NCI-H128 (cell line): ENCODE data around the gene APOF.
"Not testable (repeated sequence)": the region's sequence is repeated elsewhere in the genome, so short reads cannot be mapped to it uniquely, and the experiment has no call there.

Experiments used
- DNase-seq: peaks from one replicate; lab custom pipeline; 2025; ENCODE audit not compliant: unreplicated experiment; lab: John Stamatoyannopoulos, UW

APOF gene, protein sequence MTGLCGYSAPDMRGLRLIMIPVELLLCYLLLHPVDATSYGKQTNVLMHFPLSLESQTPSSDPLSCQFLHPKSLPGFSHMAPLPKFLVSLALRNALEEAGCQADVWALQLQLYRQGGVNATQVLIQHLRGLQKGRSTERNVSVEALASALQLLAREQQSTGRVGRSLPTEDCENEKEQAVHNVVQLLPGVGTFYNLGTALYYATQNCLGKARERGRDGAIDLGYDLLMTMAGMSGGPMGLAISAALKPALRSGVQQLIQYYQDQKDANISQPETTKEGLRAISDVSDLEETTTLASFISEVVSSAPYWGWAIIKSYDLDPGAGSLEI

DNA sequence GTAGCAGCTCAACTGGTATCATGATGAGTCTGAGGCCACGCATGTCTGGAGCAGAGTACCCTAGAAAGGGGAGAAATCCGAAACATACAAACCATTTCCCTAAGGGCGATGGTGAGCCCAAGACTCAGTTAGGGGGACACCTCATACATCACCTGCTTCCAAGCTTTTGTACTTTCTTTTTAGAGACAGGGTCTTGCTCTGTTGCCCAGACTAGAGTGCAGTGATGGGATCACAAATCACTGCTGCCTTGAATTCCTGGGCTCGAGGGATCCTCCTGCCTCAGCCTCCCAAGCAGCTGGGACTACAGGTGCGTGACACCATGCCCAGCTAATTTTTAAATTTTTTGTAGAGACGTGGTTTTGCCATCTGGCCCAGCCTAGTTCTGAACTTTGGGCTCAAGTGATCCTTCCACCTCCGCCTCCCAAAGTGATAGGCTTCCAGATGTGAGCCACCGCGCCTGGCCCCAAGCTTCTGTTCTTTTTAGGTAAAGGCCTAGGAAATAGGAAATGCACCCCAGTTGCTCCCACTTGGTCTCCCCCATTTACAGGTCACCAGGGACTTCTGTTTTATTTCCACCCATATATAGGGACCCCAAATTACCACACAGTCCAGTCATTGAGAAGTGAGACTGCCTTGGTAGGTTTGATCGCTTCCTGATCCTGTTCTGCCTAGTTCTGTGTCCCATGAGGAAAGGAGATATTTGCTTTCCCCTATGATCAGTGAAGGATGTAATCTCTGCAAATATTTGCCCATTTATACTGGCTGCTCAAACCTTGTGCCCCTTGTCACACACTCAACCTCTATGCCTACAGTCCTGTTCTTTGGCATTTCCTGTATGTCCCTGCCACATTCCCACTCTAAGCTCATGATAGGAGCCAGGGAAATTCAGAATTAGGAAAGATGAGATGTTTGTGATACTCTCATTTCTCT is at the start of gene APOF:
Gene APOF, minus strand, starts transcription at position 728 of the 930 bp plus-strand sequence. Its CDS starts 112 bp downstream, at position 616.
- DNase-seq = no peak

DNA sequence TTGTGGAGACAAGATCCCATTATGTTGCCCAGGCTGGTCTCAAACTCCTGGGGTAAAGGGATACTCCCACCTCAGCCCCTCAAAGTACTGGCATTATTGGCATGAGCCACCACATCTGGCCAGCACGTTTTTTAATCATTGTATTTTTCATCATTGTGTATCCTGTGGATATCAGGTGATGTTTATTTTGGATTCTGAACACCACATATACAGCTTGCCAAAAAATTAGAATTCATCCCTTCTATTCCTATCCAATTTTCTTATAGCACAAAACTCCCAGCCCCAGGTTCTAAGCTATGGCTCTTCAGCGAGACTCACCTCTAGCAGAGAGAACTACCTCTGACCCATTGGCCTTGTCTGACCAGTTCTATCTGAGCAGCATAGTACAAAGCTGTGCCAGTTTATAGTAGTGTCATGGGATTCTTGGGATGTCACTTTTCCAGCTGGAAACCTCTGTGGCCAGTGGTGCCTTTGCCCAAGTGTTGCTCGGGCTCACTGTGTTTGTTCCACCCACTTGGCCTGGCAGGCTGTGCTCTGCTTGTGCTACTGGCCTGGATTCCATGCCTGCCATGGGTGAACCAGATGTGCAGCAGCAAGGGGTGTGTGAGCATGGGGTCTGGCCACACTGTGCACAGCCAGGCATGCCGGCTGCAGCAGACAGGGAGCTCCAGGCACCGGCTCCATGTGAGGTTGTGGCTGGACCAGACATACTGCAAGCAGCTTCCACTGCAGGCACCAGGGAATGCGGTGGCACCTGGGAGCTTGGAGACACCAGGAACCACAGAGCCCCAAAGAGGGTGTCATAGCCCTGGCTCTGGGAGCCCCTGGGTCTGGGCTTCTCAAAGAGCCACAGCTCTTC is 49.4 kb upstream of the APOF start:
- DNase-seq = no peak

DNA sequence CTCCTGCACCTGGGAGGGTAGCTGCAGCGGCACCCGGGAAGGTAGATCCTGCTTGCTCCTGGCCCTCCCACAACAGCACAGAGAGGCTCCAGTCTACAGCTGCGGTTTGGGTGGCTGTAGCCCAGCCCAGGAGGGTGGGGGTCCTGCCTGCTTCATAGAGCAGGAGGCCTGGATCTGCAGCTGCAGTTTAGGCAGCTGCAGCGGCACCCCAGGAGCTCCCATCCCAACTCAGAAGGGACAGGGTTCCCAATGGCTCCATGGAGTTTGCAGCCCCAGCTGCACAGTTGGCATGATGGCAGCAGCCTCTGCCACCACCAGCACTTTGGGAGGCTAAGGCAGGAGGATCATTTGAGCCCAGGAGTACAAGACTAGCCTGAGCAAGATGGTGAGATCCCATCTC is 48.1 kb upstream of the APOF start:
- no peak for DNase-seq

DNA sequence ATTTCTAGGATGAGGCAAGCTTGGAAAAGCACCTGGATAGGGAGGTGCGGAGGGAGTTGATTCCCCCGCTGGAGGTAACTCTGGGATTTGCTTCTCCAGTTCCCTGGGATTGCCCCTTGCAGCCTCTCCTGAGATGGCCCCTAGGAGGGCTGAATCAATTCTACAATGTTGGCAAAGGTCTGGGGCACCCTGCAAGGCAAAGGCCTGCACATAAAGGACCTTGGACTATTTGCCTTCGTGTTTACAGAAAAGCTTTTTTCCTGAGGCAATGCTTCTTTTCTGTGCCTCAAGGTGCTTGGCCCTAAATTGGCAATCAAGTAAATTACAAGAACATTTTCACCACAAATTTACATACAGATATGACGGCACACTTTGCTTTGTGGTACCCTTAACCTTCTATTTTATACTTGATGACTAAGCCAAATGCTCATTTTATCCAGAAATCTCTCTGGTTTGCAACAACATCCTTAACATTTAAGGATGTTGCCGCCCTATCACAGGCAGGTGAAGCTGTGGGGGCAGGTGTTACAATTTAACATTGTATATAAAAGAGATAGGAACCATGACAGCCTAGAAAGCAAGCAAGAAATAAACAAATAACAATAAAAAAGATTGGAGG is 46.3 kb upstream of the APOF start:
- DNase-seq = no peak

DNA sequence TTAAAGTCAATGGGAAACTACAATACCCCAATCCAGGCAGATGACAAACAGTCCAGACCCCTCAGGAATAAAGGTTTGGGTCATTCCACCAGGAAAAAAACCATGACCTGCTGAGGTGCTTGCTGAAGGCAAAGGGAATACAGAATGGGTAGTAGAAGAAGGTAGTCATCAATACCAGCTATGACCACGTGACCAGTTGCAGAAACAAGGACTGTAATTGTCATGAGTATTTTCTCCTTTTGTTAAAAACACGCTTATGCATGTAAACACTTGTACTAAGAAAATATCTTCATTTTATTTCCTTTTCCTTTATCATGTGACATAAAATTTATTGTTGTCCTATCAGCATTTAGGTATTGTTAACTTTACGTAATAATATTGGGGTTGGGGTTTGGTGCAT is 41.6 kb upstream of the APOF start:
- DNase-seq = not testable (repeated sequence)

DNA sequence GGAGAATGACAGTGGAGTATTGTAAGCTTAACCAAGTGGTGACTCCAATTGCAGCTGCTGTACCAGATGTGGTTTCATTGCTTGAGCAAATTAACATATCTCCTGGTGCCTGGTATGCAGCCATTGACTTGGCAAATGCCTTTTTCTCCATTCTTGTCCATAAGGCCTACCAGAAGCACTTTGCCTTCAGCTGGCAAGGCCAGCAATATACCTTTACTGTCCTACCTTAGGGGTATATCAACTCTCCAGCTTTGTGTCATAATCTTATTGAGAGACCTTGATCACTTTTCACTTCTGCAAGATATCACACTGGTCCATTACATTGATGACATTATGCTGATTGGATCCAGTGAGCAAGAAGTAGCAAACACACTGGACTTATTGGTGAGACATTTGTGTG is 39.0 kb upstream of the APOF start:
- not testable (repeated sequence) for DNase-seq

DNA sequence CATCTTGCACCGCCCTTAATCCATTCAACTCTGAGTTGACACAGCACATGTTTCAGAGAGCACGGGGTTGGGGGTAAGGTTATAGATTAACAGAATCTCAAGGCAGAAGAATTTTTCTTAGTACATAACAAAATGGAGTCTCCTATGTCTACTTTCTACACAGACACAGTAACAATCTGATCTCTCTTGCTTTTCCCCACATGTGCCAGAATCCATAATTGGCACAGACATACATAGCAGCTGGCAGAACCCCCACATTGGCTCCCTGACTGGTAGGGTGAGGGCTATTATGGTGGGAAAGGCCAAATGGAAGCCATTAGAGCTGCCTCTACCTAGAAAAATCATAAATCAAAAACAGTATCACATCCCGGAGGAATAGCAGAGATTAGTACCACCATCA is 38.5 kb upstream of the APOF start:
- not testable (repeated sequence) for DNase-seq

DNA sequence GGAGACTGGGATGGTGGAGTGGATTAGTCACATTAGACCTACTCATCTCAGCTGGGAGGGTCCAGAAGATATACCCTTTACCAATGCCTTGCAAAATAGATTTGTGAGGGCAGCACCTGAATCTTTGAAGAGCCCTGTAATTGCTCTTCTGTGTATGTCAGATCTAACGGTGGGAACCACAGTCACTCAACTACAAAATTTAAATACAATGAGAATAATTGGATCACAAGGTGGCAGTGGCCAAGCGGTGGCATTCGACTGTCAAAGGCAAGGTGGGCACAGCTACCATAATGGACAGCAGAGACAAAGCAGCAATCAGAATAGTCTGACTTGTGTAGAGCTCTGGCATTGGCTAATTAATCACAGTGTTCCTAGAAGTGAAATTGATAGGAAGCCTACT is 36.8 kb upstream of the APOF start:
- DNase-seq = not testable (repeated sequence)

DNA sequence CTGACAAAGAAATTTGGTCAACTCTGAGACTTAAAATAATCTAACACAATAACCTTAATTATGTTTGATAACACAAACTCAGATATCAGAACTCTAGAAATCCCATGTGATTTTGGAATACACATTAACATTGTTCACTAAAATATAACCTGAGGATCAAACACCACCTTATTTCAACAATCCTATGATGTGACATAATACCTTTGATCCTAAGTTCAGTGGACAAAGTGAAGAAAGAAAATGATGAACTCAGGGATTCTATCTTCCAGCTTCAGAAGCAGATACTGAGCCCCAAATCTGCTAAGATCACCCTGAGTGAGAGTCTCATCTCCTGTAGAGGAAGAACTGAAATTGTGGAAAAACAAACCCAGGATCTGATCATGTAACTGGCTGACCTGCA is 35.7 kb upstream of the APOF start:
- DNase-seq = no peak

DNA sequence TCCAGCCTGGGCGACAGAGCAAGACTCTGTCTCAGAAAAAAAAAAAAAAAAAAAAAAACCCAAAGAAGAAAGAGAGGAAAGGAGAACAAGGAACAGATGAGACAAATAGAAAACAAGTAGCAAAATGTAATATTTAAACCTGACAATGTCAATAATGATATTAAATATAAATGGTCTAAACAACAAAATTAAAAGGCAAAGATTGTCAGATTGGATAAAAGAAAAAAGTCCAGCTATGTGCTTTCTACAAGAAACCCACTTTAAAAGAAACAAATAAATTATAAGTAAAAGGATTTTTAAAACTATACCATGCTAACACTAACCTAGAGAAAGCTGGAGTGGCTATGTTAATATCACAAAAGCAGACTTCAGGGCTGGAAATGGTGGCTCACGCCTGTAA is 29.7 kb upstream of the APOF start:
- no peak for DNase-seq

DNA sequence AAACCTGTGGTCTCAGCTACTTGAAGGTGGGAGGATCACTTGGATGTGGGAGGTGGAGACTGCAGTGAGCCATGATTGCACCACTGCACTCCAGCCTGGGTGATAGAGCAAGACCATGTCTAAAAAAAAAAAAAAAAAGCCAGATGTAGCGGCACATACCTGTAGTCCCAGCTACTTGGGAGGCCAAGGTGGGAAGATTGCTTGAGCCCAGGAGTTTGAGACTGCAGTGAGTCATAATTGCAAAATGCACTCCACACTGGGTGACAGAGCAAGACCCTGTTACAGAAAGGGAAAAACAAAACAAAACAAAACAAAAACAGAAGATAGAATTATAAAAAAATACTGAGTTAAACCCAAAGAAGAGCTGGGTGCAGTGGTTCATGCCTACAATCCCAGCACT is 29.1 kb upstream of the APOF start:
- DNase-seq = no peak

DNA sequence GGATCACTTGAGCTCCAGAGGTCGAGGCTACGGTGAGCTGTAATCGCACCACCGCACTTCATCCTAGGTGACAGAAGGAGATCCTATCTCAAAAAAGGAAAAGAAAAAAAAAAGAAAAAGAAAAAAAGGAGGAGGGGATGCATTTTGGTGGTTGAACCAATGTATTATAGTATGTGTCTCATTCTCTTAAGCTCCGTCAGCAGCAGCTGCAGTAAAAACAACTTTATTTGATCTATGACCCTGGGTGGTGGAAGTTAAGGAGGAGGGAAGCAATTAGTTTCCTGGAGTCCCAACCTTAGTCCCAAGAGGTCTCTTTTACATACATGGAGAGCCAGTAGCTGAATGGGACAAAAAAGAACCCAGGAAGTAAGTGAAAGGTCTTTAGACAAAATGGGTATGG is 26.8 kb upstream of the APOF start:
- DNase-seq = no peak

DNA sequence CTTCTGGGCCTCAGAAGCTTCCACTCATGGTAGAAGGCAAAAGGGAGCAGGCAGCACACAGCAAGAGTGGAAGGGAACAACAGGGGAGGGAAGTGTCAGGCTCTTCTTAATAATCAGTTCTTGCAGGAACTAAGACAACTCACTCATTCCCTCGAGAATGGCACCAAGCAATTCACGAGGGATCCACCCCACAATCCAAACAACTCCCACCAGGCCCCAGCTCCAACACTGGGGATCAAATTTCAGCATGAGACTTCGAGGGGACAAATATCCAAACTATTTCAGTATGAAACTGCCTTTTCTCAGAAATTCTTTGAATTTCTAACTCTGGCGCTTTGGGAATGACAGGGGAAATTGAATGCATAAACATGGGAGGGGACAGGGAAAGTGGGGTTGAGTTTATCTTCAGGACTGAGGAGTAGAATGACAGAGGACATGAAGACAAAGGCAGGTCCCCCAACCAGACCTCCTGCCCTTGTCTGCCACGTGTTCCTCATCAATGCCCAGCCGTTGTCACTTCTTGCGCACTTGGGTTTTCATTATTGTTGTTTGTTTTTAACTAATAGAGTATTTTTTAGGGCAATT is 24.6 kb upstream of the APOF start:
- DNase-seq = no peak

DNA sequence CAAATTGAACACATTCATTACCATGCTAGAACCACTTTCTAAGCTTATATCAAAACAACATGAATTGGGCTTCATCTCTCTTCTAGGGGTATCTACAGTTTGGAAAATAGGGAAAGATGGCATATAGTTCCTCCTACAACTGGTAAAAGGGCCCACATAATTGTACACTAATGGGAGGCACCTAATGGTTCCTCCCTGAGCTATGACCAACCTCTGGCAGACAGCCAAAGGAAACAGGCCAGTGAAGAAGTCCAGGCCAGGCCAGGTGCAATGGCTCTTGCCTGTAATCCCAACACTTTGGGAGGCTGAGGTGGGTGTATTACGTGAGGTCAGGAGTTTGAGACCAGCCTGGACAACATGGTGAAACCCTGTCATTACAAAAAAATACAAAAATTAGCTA is 23.2 kb upstream of the APOF start:
- DNase-seq = no peak

DNA sequence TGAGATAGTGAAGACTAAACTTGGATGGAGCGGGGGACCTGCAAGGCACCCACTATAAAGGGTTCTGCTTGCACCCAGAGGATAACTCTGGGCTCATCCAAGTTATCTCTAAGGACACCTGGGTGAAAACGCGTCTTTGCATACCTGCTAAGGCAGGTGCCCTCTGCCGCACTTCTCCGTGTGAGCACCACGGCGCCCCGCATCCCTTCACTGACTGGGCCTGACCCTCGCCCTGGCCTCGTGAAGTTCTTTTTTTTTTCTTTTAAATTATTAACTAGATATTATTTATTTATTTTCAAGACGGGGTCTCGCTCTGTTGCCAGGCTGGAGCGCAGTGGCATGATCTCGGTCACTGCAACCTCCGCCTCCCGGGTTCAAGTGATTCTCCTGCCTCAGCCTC is 20.0 kb upstream of the APOF start:
- no peak for DNase-seq

DNA sequence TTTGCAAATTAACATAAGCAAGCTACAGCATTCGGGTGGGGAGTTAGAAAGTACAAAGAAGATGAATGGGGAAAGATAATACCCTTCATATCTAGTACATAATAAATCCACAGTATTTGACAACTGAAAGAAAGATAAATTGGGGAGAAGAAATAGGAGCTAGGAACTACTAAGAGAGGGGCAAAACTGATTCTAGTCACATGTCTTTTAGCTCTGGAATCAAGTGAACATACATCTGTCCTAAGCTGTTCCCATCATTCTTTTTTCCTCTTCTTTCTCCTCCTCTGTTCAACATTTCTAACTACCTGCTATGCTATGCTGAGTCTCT is 15.3 kb upstream of the APOF start:
- no peak for DNase-seq

DNA sequence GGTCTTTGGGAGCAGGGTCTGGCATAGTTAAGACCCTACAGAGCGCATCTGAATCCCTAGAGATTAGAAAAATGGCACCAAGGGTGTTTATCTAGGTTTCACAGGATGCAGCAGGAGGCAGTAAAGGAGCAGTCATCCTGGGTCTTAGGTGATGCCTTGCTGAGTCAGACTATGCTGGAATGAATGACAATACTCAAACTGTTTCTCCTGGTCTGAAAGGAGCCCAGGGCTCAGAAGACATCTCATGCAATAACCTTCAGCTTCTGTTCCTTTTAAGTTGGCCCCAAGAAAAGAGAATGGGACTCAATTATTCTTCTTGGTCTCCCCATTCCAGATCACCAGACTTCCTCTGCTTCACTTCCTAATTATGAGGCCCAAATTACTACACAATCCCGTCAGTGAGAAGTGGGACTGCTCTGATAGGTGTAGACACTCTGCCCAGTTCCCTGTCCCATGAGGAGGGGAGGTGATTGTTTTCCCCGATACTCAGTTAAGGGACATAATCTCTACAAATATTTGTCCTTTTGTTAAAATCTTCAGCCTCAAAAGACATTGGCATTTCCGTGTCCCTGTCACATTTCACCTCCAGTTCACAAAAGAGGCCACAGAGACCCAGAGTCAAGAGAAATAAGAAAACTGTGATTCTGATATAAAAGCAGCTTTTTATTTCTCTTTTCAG is 14.8 kb upstream of the APOF start:
- DNase-seq = no peak

DNA sequence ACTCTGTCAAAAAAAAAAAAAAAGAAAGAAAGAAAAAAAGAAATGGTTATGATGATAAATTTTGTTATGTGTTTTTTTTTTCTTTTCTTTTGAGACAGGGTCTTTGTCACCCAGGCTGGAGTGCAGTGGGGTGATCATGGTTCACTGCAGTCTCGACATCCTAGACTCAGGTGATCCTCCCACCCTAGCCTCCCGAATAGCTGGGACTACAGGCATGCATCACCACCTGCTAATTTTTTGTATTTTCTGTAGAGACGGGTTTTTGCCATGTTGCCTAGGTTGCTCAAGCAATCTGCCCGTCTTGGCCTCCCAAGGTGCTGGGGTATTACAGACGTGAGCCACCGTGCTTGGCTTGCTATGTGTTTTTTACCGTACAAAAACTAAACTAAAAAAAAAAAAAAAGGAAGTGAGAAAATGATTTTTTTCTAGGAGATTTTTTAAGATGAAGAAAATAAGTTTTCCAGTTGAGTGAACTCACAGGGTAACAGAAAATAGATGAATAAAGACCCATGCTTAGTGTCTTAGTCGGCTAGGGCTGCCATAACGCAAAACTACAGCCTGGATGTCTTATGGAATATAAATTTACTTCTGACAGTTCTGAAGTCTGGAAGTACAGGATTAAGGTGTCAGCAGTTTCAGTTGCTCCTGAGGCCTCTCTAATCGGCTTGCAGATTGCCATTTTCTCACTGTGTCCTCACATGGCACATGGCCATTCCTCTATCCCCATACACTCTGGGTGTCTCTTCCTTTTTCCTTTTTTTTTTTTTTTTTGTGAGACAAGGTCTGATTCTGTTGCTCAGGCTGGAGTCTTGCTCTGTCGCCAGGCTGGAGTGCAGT is 13.2 kb upstream of the APOF start:
- no peak for DNase-seq
